ENCODE results near the gene TNS1.

Gene TNS1

GRCh38 chr2:217941886-217942728 is 60.7 kb downstream of the TNS1 start:
- no peak for DNase-seq

DNA sequence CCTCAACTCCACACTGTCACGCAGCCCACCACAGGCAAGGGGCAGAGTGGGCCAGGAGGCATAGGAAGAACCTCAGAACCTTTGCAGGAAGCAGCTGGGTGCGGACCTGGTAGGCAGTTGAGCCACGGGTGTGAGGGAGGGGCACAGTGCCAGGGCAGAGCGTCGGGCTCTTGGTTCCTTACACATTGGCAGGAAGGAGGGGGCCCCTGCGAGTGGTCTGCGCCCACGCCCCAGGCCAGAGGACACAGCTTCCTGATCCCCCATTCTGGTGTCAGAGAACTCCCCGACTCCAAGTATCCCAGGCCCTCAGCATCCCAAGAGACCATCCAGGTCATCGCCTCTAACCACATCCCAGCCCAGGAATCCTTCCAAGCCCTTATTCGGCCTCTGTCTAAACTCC is 61.5 kb downstream of the TNS1 start:
- DNase-seq, result no peak

DNA sequence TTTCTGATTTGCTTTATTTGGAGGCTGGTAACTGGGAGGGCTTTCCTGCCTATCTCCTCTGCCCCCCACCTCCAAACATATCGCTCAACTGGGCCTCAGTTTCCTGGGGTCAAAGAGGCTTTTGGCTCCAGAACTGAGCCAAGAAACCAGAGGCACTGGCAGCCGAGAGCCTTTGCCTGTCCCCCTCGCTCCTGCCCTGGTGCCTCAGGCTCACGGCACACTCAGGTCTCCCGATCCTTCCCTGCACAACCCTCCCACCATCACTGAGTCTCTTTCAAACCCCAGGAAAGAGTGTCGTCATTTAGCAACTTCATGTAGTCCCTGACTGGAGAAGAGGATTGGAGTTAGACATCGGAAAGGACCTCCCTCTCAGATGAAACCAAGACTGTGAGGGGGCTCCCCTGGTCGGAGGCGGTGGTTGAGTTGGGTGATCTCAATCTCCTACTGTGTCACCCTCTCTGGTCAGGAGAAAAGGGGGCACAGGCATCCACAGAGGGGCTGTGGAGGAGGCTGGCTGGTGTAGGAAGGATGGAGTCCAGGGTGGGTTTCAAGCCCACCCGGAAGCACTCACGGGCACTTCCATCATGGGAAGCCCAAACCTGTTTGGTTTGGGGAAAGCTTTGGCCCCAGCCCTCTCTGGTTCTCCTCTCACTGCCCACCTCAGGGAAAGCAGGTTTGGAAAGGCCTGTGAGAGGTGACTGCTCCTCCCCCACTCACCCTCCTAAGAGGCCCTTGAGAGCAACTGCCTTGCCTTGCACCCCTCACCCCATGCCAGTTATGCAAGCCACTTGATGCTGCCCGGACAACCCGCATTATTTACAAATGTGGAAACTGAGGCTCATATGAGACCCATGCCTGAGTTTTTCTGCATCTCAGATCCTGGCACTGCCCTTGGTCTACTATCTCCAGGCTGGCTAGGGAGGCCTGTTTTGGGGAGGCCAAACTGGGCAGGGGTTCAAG is 62.3 kb downstream of the TNS1 start:
- DNase-seq, result no peak

DNA sequence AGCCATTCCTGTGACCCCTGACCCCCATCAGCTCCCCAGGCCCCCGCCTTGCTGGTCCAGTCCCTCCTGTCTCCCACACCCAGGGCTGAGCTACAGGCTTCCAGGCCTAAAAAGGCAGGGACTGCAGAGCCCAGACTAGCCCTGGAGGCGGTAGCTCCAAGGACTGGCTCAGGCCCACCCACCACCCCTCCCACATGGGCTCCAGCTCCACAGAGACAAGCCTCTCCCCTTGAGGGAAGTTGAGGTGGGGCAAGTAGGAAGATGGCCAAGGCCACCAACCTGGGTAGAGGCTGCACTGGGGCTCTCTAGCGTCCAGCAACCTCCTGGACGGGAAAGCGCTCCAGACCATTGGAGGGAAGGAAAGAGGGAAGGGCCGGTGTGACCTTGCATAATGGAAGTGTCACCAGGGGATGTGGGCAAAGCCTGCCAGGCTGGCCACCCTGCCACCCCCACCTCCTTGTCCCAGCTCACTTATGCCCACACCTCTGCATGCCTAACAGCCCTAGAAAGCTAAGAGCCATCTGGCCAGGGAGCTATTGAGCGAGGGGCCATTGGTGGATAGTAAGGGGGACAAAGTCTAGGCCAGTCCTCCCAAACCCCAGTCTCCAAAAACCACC is 63.1 kb downstream of the TNS1 start:
- no peak for DNase-seq

- DNase-seq, result no peak
Observed at GRCh38 chr2:217939220-217939619, 63.6 kb downstream of the TNS1 start.

- no peak for DNase-seq
Observed at GRCh38 chr2:217938036-217938435, 64.8 kb downstream of the TNS1 start.

DNA sequence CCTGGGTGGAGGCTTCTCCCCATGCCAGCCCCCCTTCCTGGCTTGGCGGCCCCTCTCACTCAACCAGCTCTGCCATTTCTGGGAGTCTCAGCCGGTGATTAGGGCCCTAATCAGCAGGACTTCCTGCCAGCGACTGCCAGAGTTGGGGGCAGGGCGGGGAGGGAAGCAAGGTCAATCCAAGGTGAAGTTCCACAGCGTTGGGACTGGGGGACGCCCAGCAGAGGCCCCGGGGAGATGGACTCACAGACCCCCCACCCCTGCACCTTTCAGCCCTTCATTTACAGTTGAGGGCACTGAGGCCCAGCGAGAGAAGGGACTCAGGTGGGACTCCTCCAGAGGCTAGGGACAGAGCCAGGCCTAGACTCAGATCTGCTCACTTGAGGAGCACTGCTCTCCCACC is 65.3 kb downstream of the TNS1 start:
- DNase-seq, result no peak

GRCh38 chr2:217936952-217937351 is 65.8 kb downstream of the TNS1 start:
- no peak for DNase-seq

DNA sequence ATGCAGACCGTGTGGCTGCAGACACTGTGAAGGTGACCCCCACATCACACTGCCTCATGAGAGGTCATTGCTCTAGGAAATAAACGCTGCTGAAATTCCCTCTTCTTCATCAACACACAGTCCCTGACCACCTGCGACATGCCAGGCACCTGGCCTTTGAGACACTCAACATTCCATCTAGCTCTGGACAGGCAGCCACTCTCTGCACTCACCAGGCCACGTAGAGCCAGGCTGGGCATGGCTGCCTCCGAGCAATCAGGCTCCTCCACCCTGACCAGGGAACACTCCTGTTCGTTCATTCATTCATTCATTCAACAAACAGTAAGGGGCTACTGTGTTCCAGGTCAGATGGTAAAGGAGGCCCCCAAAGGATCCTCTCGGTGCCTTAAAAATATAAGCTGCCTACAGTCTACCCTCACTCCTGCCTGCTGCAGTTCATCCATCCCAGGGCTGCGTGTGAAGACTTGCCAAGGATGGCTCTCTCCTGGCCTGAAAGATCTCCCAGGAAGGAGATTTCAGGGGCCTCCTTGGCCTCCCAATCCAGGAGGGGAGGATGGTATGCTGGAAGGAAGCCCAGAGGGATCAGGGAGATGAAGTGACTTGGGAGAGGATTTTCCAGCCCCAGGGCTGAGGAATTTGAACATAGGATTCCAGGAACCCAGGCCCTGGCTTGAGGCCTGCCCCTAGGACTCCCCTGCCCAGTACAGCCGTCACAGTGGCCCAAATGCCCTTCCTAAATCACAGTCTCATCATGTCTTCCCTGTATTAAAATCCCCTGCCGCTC is 66.7 kb downstream of the TNS1 start:
- no peak for DNase-seq

DNA sequence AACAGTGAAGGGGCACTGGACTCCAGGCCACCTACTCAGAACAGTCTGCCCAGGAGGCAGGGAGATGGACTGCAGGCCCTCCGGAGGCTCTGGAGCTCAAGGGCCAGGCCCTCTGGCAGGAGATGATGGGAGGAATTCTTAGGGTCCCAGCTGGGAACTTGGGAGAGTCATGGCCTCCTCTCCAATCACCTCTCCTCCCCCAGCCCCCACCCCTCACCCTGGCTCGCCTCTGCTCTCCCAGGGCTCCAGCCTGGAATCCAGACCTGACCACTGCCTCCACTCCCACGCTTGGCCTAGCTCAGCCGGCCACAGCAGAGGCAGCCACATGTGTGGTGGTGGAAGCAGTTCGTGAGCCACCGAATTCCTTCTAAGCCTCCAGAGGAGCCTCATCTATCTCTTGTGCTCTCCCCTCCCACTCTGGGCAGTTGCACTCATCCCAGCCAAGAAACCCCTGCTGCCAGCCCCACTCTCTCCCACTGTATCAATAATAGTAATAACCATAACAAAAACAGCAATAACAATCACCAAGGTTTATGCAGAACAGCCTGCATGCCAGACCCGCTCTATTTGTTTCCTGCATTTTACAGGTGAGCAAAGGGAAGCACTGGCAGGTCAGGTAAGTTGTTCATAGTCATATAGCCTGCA is 67.4 kb downstream of the TNS1 start:
- no peak for DNase-seq

DNA sequence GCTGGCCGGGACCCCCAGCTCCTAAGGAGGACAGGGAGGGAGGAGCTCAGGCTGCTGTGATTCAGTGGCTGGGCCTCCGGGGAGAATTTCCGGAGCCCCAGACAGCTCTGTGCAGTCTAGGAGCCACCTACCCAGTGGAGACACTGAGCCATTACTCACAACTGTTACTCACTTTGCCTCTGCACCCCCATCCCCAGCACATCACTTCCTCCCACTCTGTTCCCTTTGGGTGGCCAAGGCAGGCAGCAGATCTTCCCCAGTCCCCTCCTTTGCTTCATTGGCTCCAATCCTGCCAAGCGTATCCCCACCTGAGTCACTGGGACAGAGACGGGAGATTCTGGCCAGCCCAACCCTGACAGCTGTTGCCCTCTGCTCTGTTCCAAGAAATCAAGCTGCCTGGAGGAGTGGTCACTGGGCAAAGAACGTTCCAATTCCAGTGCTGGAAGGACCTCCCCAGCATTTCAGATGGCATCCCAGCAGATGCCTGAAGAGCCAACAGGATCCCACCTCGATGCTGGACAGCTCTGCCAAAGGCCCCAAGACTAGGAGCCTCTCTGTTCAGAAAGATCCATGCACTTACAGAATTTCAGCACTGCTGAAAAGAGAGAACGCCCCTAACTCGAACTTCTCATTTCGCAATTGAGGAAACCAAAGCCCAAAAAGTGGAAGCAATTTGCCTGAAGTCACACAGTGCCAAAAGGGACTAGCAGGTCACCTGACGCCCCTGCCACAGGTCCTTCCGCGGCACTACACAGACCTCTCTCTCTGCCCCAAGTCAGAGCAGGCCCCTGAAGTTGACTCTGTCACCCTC is 68.3 kb downstream of the TNS1 start:
- DNase-seq, result no peak

DNA sequence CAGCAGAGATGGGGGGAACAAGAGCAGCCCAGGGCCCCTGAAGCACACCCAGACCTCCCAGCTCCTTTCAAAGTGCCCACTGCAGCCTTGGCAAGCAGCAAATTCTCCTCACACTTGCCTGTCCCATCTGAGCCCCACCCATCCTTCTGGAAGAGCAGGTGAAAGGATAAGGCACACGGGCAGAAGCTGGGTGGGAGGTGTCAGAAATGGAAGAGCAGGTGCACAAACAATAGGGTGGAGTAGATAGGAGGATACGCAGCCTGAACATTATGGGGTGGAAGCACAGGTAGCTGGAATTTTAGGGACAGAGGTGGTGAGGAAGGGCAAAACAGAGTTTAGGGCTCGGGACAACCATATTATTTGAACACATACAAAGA is 69.2 kb downstream of the TNS1 start:
- peak; percentile 15 for DNase-seq

- DNase-seq, result no peak
Observed at GRCh38 chr2:217932803-217933616, 69.8 kb downstream of the TNS1 start.

GRCh38 chr2:217931846-217932560 is 70.8 kb downstream of the TNS1 start:
- no peak for DNase-seq

- no peak for DNase-seq
Observed at GRCh38 chr2:217930761-217931563, 71.8 kb downstream of the TNS1 start.

DNA sequence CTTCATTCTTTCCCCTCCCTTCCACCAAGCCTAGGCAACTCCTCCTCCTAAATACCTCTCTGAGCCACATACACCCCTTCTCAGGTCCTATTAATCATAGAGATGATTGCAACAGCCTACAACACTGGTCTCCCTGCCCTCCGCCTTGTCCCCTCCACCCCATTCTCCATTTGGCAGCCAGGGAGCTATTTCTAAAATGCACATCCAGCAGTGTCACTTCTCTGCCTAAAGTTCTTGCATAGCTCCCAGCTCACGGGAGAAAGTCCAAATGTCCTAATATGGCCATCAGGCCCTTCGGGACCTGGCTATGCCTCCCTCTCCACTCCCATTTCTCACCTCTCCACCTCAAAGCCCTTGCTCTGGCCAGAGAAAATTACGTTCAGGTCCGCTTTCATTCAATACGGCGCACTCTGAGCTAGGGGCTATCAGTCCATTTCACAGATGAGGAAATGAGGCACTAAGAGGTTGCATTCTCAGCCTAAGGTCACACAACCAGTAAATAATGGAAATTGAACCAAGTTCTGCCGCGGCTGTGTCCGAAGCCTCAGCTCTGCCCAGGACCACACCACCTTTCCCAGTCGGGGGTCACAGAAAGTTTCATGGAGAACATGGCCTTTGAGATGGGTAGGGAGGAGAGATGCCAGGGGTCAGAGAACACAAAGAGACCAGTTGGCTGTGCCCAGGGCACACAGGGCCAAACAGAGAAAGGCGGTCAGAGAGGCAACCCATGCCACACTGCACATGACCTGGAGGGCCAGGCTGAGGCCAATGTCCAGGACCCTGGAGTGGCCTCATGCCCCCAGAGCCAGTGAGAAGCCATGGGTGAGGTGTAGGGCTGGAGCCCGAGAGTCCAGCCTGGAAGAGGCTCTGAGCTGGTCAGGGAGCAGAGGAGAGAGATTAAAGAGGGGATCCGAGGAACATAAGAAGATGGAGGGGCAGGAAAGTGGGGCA is 72.8 kb downstream of the TNS1 start:
- no peak for DNase-seq

- DNase-seq, result no peak
Observed at GRCh38 chr2:217929272-217929671, 73.5 kb downstream of the TNS1 start.

Measured in NCI-H69 (cell line).